ENCODE data around the gene IQCM. TPM values are rescaled to one million over a fixed set of nuclear protein-coding genes. Genes with fewer than 3 reads are reported as not detected.

IQCM gene
- total RNA-seq, 1 experiment from 2014 or later = not detected

DNA sequence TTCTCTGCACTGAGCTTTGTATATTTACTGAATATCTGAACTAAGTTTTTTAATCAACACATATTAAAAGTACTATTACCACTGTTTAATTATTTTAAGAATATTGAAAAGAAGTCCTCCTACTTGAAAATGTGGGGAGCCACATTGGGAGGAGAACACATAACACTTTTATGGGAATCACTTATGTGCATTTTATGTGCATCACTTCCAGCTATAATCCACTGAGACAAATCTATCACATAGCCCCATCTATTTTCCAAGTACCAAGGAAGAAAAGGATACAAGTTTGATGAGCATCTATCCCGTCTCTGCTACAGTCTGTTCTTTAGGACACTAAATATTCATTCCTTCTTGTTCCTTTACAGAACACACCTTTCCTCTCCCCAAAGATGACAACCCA lies 87.2 kb downstream of the IQCM start:
- ATAC-seq = no peak
- ChIA-PET POLR2A (ENCODE audit: unreplicated experiment) (no interaction called here), CTCF (no interaction called here)
- TF ChIP-seq, protein P1, sequence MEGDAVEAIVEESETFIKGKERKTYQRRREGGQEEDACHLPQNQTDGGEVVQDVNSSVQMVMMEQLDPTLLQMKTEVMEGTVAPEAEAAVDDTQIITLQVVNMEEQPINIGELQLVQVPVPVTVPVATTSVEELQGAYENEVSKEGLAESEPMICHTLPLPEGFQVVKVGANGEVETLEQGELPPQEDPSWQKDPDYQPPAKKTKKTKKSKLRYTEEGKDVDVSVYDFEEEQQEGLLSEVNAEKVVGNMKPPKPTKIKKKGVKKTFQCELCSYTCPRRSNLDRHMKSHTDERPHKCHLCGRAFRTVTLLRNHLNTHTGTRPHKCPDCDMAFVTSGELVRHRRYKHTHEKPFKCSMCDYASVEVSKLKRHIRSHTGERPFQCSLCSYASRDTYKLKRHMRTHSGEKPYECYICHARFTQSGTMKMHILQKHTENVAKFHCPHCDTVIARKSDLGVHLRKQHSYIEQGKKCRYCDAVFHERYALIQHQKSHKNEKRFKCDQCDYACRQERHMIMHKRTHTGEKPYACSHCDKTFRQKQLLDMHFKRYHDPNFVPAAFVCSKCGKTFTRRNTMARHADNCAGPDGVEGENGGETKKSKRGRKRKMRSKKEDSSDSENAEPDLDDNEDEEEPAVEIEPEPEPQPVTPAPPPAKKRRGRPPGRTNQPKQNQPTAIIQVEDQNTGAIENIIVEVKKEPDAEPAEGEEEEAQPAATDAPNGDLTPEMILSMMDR (conservative IDR thresholded peaks at IDR 0.05; ENCODE audit: low read depth, low read length) = no peak
- TF ChIP-seq EZH2phosphoT487 (IDR thresholded peaks at IDR 0.05; ENCODE audit: borderline replicate concordance, low read length) (no peak), EZH2 (IDR thresholded peaks at IDR 0.05; ENCODE audit: low read length, unreplicated experiment) (no peak)
- Histone ChIP-seq H3K27me3 (ENCODE audit: low read length) (no peaks in the 10 kb centered on the region), H3K27ac (ENCODE audit: low read length) (no peak overlapping the region), H3F3A (ENCODE audit: low read length, unreplicated experiment) (no peaks in the 10 kb centered on the region), H3K4me3 (ENCODE audit: low read length) (no peak overlapping the region), H3K4me1 (ENCODE audit: insufficient read depth, low read length) (no peaks in the 10 kb centered on the region), H3K36me3 (ENCODE audit: low read depth, low read length) (no peaks in the 10 kb centered on the region), H2AFZ (ENCODE audit: low read length) (no peak overlapping the region), H3K4me2 (ENCODE audit: low read length) (no peak overlapping the region), H3K9me2 (replicated peaks; ENCODE audit: low read length) (no peaks in the 10 kb centered on the region), H4K20me1 (ENCODE audit: low read length) (no peaks in the 10 kb centered on the region), H3K9me3 (ENCODE audit: low read length) (no peaks in the 10 kb centered on the region), H3K79me2 (ENCODE audit: low read length) (no peaks in the 10 kb centered on the region), H3K9ac (ENCODE audit: low read length) (no peak overlapping the region)
- DNase-seq = no peak
- intact Hi-C loops (cut with micrococcal nuclease) = no loop called here
- BruUV-seq (replicated peaks) = no TSS peak

DNA sequence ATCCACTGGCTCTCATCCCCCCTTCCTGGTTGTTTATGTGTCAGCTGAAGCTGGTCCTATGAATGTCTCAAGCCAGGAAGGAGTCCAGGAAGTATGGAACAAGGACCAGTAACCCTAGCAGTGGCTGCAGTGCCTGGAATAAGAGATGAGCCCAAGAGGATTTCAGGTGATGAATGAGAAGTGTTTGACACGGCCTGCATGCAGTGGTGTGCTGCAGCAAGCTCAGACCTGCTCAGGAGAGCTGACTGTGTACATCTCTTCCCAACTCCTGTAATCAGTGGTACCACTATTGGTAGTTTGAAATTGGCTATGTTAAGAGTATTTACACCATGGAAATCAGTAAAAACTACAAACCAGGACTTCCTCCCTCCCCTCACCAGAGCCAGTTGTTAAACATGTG lies 88.0 kb downstream of the IQCM start:
- H2AFZ ChIP-seq (ENCODE audit: low read length) = no peak overlapping the region
- TF ChIP-seq EZH2phosphoT487 (IDR thresholded peaks at IDR 0.05; ENCODE audit: borderline replicate concordance, low read length) = no peak
- no peak for TF ChIP-seq EZH2 (IDR thresholded peaks at IDR 0.05; ENCODE audit: low read length, unreplicated experiment)
- TF ChIP-seq, protein P1 (conservative IDR thresholded peaks at IDR 0.05; ENCODE audit: low read depth, low read length) = no peak
- no TSS peak for BruUV-seq (replicated peaks)
- H3K4me1 ChIP-seq (ENCODE audit: insufficient read depth, low read length) = no peaks in the 10 kb centered on the region
- DNase-seq (no peak), ATAC-seq (no peak)
- ChIA-PET POLR2A (ENCODE audit: unreplicated experiment) (no interaction called here), CTCF (no interaction called here)
- no peak overlapping the region for H3K4me2 ChIP-seq (ENCODE audit: low read length)
- H3K79me2 ChIP-seq (ENCODE audit: low read length) = no peaks in the 10 kb centered on the region
- H3K9me2 ChIP-seq (replicated peaks; ENCODE audit: low read length) = no peaks in the 10 kb centered on the region
- H3K27ac ChIP-seq (ENCODE audit: low read length) = no peak overlapping the region
- H3K9me3 ChIP-seq (ENCODE audit: low read length) = no peaks in the 10 kb centered on the region
- intact Hi-C loops (cut with micrococcal nuclease) = no loop called here
- H3K4me3 ChIP-seq (ENCODE audit: low read length) = no peak overlapping the region
- H3K36me3 ChIP-seq (ENCODE audit: low read depth, low read length) = no peaks in the 10 kb centered on the region
- H4K20me1 ChIP-seq (ENCODE audit: low read length) = no peaks in the 10 kb centered on the region
- H3K9ac ChIP-seq (ENCODE audit: low read length) = no peak overlapping the region
- H3F3A ChIP-seq (ENCODE audit: low read length, unreplicated experiment) = no peaks in the 10 kb centered on the region
- no peaks in the 10 kb centered on the region for H3K27me3 ChIP-seq (ENCODE audit: low read length)

GRCh38 chr4:149723065-149723464 lies 92.6 kb downstream of the IQCM start:
- H3K79me2 ChIP-seq (ENCODE audit: low read length) = no peaks in the 10 kb centered on the region
- BruUV-seq (replicated peaks) = no TSS peak
- CTCF ChIA-PET = no interaction called here
- no peak overlapping the region for H2AFZ ChIP-seq (ENCODE audit: low read length)
- ATAC-seq (no peak), DNase-seq (no peak)
- no peaks in the 10 kb centered on the region for H4K20me1 ChIP-seq (ENCODE audit: low read length)
- TF ChIP-seq, protein P1 (conservative IDR thresholded peaks at IDR 0.05; ENCODE audit: low read depth, low read length) = no peak
- TF ChIP-seq EZH2 (IDR thresholded peaks at IDR 0.05; ENCODE audit: low read length, unreplicated experiment) (no peak), EZH2phosphoT487 (IDR thresholded peaks at IDR 0.05; ENCODE audit: borderline replicate concordance, low read length) (no peak)
- H3K4me3 ChIP-seq (ENCODE audit: low read length) = no peak overlapping the region
- H3K4me1 ChIP-seq (ENCODE audit: insufficient read depth, low read length) = no peaks in the 10 kb centered on the region
- no peaks in the 10 kb centered on the region for H3F3A ChIP-seq (ENCODE audit: low read length, unreplicated experiment)
- no peaks in the 10 kb centered on the region for H3K36me3 ChIP-seq (ENCODE audit: low read depth, low read length)
- H3K27me3 ChIP-seq (ENCODE audit: low read length) = no peaks in the 10 kb centered on the region
- POLR2A ChIA-PET (ENCODE audit: unreplicated experiment) = no interaction called here
- H3K27ac ChIP-seq (ENCODE audit: low read length) = no peak overlapping the region
- H3K9me2 ChIP-seq (replicated peaks; ENCODE audit: low read length) = no peaks in the 10 kb centered on the region
- intact Hi-C loops (cut with micrococcal nuclease) = no loop called here
- H3K9me3 ChIP-seq (ENCODE audit: low read length) = no peaks in the 10 kb centered on the region
- H3K9ac ChIP-seq (ENCODE audit: low read length) = no peak overlapping the region
- H3K4me2 ChIP-seq (ENCODE audit: low read length) = no peak overlapping the region

Measured in PC-3 (cell line).